Muscle layer of duodenum (tissue), 2 donors: ENCODE measurements around the gene RBP5.

Experiments
- H3K27ac ChIP-seq: one replicate; pipeline ENCODE4 v1.7.0; 2013; ENCODE audit warnings: mild to moderate bottlenecking, low read length
- H3K27me3 ChIP-seq: one replicate; pipeline ENCODE4 v1.7.0; 2013; ENCODE audit warnings: low read depth, mild to moderate bottlenecking, control low read depth, low read length
- H3K36me3 ChIP-seq, 2 donors: one replicate each; pipeline ENCODE4 v1.7.0; 2013; ENCODE audit warnings: low read length in 2 of 2, control low read depth in 1 of 2, mild to moderate bottlenecking in 1 of 2; ENCODE audit not compliant: insufficient read depth in 2 of 2, control insufficient read depth in 1 of 2
- H3K4me1 ChIP-seq, 2 donors: one replicate each; pipeline ENCODE4 v1.7.0; 2013; ENCODE audit warnings: low read length in 2 of 2, mild to moderate bottlenecking in 2 of 2, control low read depth in 1 of 2, moderate library complexity in 1 of 2; ENCODE audit not compliant: insufficient read depth in 2 of 2, control insufficient read depth in 1 of 2
- H3K4me3 ChIP-seq, 2 donors: one replicate each; pipeline ENCODE4 v1.7.0; 2013; ENCODE audit warnings: low read length in 2 of 2, low read depth in 1 of 2, mild to moderate bottlenecking in 1 of 2
- H3K9me3 ChIP-seq, 2 donors: one replicate each; pipeline ENCODE4 v1.7.0; 2013; ENCODE audit warnings: low read length in 2 of 2, control low read depth in 1 of 2, mild to moderate bottlenecking in 1 of 2; ENCODE audit not compliant: control insufficient read depth in 1 of 2
- donor health status: healthy.

Gene RBP5

DNA sequence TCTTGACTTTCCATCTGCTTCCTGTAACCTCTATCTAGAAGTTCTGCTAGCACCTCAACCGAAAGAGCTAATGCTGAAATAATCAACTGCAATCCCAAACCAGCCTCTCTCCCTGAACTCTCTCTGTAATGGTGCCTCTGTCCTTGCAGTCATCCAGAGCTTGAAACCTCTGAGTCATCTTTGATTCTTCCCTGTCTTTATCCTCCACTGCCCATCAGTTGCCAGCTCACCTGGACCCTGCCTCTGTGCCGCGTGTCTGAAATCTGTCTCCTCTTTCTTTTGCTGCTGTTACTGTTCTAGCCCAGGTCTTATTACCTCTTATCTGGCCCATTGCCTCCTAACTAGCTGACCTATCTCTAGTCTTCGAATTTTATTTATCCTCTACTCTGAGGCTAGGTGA, 17.0 kb upstream of the RBP5 start:
- Histone ChIP-seq H3K27me3 (no peaks in the 10 kb centered on the region), H3K4me1 (no peaks in the 10 kb centered on the region), H3K36me3 (peaks cover 17 to 49% of the 10 kb centered on the region in 2 donors), H3K9me3 (no peaks in the 10 kb centered on the region), H3K27ac (no peak overlapping the region), H3K4me3 (no peak overlapping the region)

GRCh38 chr12:7144414-7145120, 15.9 kb upstream of the RBP5 start:
- Histone ChIP-seq H3K4me3 (no peak overlapping the region), H3K27ac (no peak overlapping the region), H3K27me3 (no peaks in the 10 kb centered on the region), H3K4me1 (no peaks in the 10 kb centered on the region), H3K36me3 (peaks cover 6 to 38% of the 10 kb centered on the region in 2 donors), H3K9me3 (no peaks in the 10 kb centered on the region)

GRCh38 chr12:7143564-7143963, 14.9 kb upstream of the RBP5 start:
- Histone ChIP-seq H3K9me3 (no peaks in the 10 kb centered on the region), H3K4me1 (no peaks in the 10 kb centered on the region), H3K4me3 (no peak overlapping the region), H3K27me3 (no peaks in the 10 kb centered on the region), H3K27ac (no peak overlapping the region), H3K36me3 (peaks cover 0 to 28% of the 10 kb centered on the region in 2 donors)

GRCh38 chr12:7142809-7143465, 14.2 kb upstream of the RBP5 start:
- no peaks in the 10 kb centered on the region for H3K4me1 ChIP-seq
- peaks cover 0 to 26% of the 10 kb centered on the region in 2 donors for H3K36me3 ChIP-seq

GRCh38 chr12:7142056-7142644, 13.5 kb upstream of the RBP5 start:
- no peak overlapping the region for H3K4me3 ChIP-seq
- H3K27me3 ChIP-seq: no peaks in the 10 kb centered on the region
- no peaks in the 10 kb centered on the region for H3K4me1 ChIP-seq
- peaks cover 0 to 30% of the 10 kb centered on the region in 2 donors for H3K36me3 ChIP-seq
- no peaks in the 10 kb centered on the region for H3K9me3 ChIP-seq
- no peak overlapping the region for H3K27ac ChIP-seq

More at GRCh38 chr12:7142809-7143465, 14.2 kb upstream of the RBP5 start:
- no peaks in the 10 kb centered on the region for H3K27me3 ChIP-seq
- H3K4me3 ChIP-seq: no peak overlapping the region
- no peak overlapping the region for H3K27ac ChIP-seq
- no peaks in the 10 kb centered on the region for H3K9me3 ChIP-seq

DNA sequence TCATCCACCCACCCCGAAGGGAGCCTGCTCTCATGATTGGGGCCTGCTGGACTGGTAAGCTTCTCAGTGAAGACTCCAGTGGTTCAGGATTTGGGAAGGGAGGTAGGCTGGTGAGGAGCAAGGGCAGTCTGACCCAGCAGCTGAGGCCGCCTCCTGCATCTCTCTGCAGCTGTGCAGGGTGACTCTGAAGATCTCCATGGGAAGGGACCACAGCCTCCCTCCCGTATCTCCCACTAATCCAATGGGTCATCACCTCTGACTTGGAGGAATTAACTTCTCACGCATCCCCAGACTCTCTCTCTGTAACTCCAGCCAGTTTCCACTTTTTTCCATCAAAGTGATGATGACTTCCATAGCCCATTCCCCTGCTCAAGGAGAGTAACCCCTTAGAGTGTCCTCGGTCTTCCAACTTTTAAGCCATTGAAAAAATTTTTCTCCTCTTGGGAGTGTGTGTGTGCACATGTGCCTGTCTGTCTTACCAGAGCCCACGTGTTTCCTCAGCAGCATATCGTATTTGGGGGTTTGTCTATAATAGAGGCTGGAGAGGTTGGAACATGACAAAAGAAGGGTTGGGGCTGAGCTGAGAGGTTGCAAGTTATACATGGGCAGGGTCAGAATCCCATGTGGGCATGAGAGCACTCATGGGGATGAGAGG, 12.8 kb upstream of the RBP5 start:
- Histone ChIP-seq H3K36me3 (peaks cover 0 to 34% of the 10 kb centered on the region in 2 donors), H3K27ac (no peak overlapping the region), H3K9me3 (no peaks in the 10 kb centered on the region), H3K4me1 (no peaks in the 10 kb centered on the region), H3K27me3 (no peaks in the 10 kb centered on the region), H3K4me3 (no peak overlapping the region)

DNA sequence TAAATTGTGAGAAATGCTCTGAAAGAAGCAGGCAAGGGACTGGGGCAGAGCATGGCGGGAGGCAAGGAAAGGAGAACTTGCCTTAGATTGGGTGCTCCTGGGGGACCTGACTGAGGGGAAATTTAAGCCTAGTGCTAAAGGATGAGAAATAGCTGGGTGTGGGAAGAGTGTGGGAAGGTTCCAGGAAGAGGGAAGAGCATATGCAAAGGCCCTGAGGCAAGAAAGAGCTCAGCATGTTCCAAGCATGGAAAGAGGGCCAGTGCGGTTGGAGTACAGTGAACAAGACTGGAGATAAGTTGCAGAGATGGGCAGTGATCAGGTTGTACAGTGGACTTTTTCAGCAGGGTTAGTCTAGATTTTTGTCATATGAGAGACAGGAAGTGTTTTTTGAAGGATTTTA, 10.5 kb upstream of the RBP5 start:
- H3K36me3 ChIP-seq: peaks cover 0 to 47% of the 10 kb centered on the region in 2 donors

DNA sequence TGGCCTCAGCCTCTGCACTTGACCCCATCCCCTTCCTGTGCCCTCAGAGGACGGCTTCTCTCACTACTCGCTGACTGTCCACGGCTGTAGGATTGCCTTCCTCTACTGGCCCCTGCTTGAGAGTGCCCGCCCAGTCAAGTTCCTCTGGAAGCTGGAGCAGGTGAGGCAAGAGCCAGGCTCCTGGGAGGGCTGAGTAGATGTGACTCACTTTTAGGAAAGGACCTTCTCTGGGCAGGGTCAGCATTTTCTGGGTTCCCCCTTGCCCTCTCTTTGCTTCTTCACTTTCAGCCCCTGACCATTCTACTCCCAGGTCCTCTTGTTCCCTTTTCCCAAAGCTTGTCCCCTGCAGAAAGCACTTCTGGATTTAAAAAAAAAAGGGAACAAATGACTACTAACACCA, 9.2 kb upstream of the RBP5 start:
- H3K27ac ChIP-seq: no peak overlapping the region
- no peak overlapping the region for H3K4me3 ChIP-seq
- H3K36me3 ChIP-seq: peaks cover 0 to 43% of the 10 kb centered on the region in 2 donors
- no peaks in the 10 kb centered on the region for H3K9me3 ChIP-seq
- H3K27me3 ChIP-seq: no peaks in the 10 kb centered on the region
- no peaks in the 10 kb centered on the region for H3K4me1 ChIP-seq

More for the DNA sequence above, 10.5 kb upstream of the RBP5 start:
- H3K27ac ChIP-seq: no peak overlapping the region
- H3K27me3 ChIP-seq: no peaks in the 10 kb centered on the region
- H3K4me1 ChIP-seq: no peaks in the 10 kb centered on the region
- H3K9me3 ChIP-seq: no peaks in the 10 kb centered on the region
- H3K4me3 ChIP-seq: no peak overlapping the region

DNA sequence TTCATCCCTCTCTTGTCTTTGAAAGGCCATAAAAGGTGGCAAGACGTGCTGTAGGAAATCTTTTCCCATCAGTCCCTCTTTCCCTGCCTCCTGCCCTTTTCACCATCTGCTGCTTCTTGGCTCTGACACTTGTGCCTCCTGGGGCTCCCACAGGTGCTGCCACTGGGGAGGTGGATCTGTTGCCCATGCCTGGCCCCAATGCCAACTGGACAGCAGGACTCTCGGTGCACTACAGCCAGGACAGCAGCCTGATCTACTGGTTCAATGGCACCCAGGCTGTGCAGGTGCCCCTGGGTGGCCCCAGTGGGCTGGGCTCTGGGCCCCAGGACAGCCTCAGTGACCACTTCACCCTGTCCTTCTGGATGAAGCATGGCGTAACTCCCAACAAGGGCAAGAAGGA, 8.0 kb upstream of the RBP5 start:
- Histone ChIP-seq H3K36me3 (peaks cover 0 to 42% of the 10 kb centered on the region in 2 donors), H3K27ac (no peak overlapping the region), H3K4me1 (no peaks in the 10 kb centered on the region), H3K27me3 (no peaks in the 10 kb centered on the region), H3K9me3 (no peaks in the 10 kb centered on the region), H3K4me3 (no peak overlapping the region)

DNA sequence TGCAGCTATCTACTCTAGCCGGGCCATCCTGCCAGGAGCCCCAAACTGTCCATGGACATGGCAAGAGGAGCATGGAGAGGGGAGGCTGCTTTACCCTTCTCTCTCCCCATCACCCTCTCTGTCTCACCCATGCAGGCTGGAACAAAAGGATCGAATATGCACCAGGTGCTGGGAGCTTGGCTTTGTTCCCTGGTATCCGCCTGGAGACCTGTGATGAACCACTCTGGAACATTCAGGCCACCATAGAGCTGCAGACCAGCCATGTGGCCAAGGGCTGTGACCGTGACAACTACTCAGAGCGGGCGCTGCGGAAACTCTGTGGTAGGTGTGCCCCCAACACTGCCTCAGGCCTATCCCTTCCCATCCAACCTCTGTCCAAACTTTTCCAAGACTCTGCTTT, 7.4 kb upstream of the RBP5 start:
- no peaks in the 10 kb centered on the region for H3K27me3 ChIP-seq
- peaks cover 0 to 36% of the 10 kb centered on the region in 2 donors for H3K36me3 ChIP-seq

More for the DNA sequence above, 7.4 kb upstream of the RBP5 start:
- Histone ChIP-seq H3K9me3 (no peaks in the 10 kb centered on the region), H3K4me3 (no peak overlapping the region), H3K27ac (no peak overlapping the region), H3K4me1 (peaks cover 0 to 3% of the 10 kb centered on the region in 2 donors)
